SK-N-SH treated with all-trans-retinoic acid at 6 μM for 48 hours (cell line): ENCODE results near the gene SYNE2.

Source experiments
- ATAC-seq: fragments of 200-7000 bp; cut with Tn5 transposase; 3 replicates; pipeline ENCODE4 v1.9.1; 2020; ENCODE audit warnings: mild to moderate bottlenecking, moderate library complexity
- BACH2 ChIP-seq: fragments of 250-450 bp; sonication (Bioruptor Pico); IDR thresholded peaks from 2 replicates; pipeline ENCODE4 v1.9.0; 2021; ENCODE audit warnings: mild to moderate bottlenecking, borderline replicate concordance
- ESRRG ChIP-seq: fragments of 250-450 bp; sonication (Bioruptor Pico); IDR thresholded peaks from 2 replicates; pipeline ENCODE4 v1.6.1; 2021; ENCODE audit warnings: mild to moderate bottlenecking
- GLIS3 ChIP-seq: fragments of 250-450 bp; sonication (Bioruptor Pico); IDR thresholded peaks from 2 replicates; pipeline ENCODE4 v1.5.0; 2020; ENCODE audit warnings: mild to moderate bottlenecking, moderate library complexity
- ISL1 ChIP-seq: fragments of 250-450 bp; sonication (Bioruptor Pico); IDR thresholded peaks from 2 replicates; pipeline ENCODE4 v2.1.2; 2022; ENCODE audit warnings: mild to moderate bottlenecking, moderate library complexity
- OSR1 ChIP-seq: fragments of 250-450 bp; sonication (Bioruptor Pico); IDR thresholded peaks from 2 replicates; pipeline ENCODE4 v1.8.0; 2022; ENCODE audit warnings: moderate library complexity, mild to moderate bottlenecking, inconsistent platforms
- PPARA ChIP-seq: fragments of 250-450 bp; sonication (Bioruptor Pico); IDR thresholded peaks from 2 replicates; pipeline ENCODE4 v1.5.0; 2020; ENCODE audit warnings: mild to moderate bottlenecking, borderline replicate concordance
- RARB ChIP-seq: fragments of 250-450 bp; sonication (Bioruptor Pico); IDR thresholded peaks from 2 replicates; pipeline ENCODE4 v1.8.0; 2021; ENCODE audit warnings: mild to moderate bottlenecking, moderate library complexity
- SNAI2 ChIP-seq: fragments of 250-450 bp; sonication (Bioruptor Pico); IDR thresholded peaks from 2 replicates; pipeline ENCODE4 v1.5.0; 2020; ENCODE audit warnings: mild to moderate bottlenecking, moderate library complexity
- TCF4 ChIP-seq: fragments of 250-450 bp; sonication (Bioruptor Pico); IDR thresholded peaks from 2 replicates; pipeline ENCODE4 v1.8.0; 2021; ENCODE audit warnings: mild to moderate bottlenecking, moderate library complexity, borderline replicate concordance
- TOX ChIP-seq: fragments of 250-450 bp; sonication (Bioruptor Pico); IDR thresholded peaks from 2 replicates; pipeline ENCODE4 v1.8.0; 2021; ENCODE audit warnings: mild to moderate bottlenecking, moderate library complexity, borderline replicate concordance
- ZC3H10 ChIP-seq: fragments of 250-450 bp; sonication (Bioruptor Pico); IDR thresholded peaks from 2 replicates; pipeline ENCODE4 v1.5.1; 2021; ENCODE audit warnings: mild to moderate bottlenecking, moderate library complexity
- ZFP3 ChIP-seq: fragments of 250-450 bp; sonication (Bioruptor Pico); IDR thresholded peaks from 2 replicates; pipeline ENCODE4 v1.5.0; 2020; ENCODE audit warnings: mild to moderate bottlenecking, moderate library complexity
- ZFP30 ChIP-seq: fragments of 450-650 bp; formaldehyde crosslinking; IDR thresholded peaks from 2 replicates; pipeline ENCODE4 v1.5.0; 2022; ENCODE audit warnings: mild to moderate bottlenecking, moderate library complexity
- ZNF565 ChIP-seq: fragments of 450-650 bp; formaldehyde crosslinking; conservative IDR thresholded peaks from 2 replicates; pipeline ENCODE4 v1.5.0; 2020; ENCODE audit warnings: low read depth, mild to moderate bottlenecking, moderate library complexity
- ZNF70 ChIP-seq: fragments of 450-650 bp; formaldehyde crosslinking; IDR thresholded peaks from 2 replicates; pipeline ENCODE4 v1.5.0; 2020; ENCODE audit warnings: mild to moderate bottlenecking, moderate library complexity
- ZNF8 ChIP-seq: fragments of 450-650 bp; formaldehyde crosslinking; IDR thresholded peaks from 2 replicates; pipeline ENCODE4 v1.5.0; 2020; ENCODE audit warnings: mild to moderate bottlenecking, moderate library complexity
- TF ChIP-seq, protein P1 (sequence below): fragments of 250-450 bp; sonication (Bioruptor Pico); IDR thresholded peaks from 2 replicates; pipeline ENCODE4 v1.8.0; 2021; ENCODE audit warnings: low read depth, mild to moderate bottlenecking, moderate library complexity, borderline replicate concordance
- TF ChIP-seq, protein P2 (sequence below): fragments of 250-450 bp; sonication (Bioruptor Pico); IDR thresholded peaks from 2 replicates; pipeline ENCODE4 v1.5.1; 2020; ENCODE audit warnings: low read depth, mild to moderate bottlenecking, moderate library complexity
- TF ChIP-seq, protein P3 (sequence below): fragments of 250-450 bp; sonication (Bioruptor Pico); IDR thresholded peaks from 2 replicates; pipeline ENCODE4 v1.8.0; 2020; ENCODE audit warnings: mild to moderate bottlenecking, moderate library complexity, borderline replicate concordance
- TF ChIP-seq, protein P4 (sequence below): fragments of 250-450 bp; sonication (Bioruptor Pico); IDR thresholded peaks from 2 replicates; pipeline ENCODE4 v1.5.0; 2020; ENCODE audit warnings: mild to moderate bottlenecking, moderate library complexity
- TF ChIP-seq, protein P5 (sequence below): fragments of 250-450 bp; sonication (Bioruptor Pico); IDR thresholded peaks from 2 replicates; pipeline ENCODE4 v1.5.1; 2021; ENCODE audit warnings: mild to moderate bottlenecking, moderate library complexity

Gene SYNE2

DNA sequence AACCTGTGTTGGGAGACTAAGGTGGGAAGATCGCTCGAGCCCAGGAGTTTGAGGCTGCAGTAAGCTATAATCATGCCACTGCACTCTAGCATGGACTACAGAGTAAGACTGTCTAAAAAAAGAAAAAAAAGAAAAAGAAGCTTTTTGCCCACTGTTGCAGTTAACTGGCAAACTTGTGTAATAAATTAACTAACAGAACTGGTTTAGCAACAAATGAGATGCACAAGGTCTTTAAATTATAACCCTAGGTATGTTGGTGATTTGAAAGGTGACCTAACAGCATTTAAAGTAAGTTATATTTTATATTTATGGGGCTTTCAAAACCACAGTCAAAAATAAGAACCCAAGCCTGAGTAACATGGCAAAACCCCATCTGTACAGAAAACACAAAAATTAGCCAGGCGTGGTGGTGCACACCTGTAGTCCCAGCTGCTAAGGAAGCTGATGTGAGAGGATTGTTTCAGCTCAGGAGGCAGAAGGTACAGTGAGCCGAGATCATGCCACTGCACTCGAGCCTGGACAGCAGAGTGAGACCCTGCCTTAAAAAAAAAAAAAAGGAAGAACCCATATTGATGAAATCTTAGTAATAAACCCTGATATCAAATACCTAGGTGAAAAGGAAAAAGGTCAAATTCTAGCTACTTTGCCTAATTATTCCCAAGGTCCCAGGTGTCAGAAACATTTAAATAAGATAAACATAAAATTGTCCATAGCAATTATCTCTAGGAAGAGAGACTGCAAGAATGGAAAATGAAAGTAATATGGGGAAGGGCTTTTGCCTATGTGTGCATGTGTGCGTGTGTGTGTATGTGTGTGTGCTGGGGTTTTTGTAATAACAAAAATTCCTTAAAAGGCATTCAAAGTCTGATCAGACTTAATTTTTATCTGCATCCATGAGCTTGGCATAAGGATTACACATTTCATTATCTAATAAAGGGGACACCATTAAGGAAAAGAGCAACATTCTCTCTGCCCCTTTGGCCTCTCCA is 15.4 kb downstream of the SYNE2 start:
- ATAC-seq, result no peak

DNA sequence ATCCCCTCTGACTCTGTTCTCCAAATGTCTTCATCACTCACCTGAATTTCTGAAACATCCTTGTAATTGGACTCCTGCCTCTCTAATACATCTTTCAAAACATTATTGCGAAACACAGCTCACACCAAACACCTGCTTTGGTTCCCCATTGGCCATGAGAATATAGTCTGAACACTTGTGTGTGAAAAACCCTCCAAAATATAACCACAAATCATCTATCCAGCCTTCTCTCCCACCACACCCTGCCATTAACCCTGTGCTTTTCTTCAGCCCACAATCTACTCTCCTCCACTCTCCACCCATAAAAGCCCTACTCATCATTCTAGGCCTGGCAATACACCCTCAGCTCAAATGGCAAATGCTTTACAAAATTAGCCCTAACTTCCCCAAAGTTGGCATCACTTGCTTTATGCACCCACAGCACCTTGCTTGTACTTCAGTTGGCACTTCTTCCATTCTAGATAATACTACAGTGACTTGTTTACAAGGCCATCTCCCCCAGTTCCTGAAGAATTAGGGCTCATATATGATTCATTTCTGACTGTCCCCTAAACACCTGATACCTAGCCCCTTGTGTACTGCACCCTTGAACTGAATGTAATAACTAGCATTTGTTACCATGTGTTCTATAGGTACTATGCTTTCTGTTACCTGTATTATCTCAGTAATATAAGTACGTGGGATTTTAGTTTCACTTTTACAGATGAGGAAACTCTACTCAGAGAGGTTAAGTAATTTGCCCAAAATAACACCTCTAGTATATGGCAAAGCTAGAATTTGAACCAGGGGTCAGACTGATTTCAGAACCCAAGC is 17.3 kb downstream of the SYNE2 start:
- ATAC-seq, result peak; percentile 50

More for the DNA sequence above, 15.4 kb downstream of the SYNE2 start:
- TF ChIP-seq BACH2 (CRISPR knock-in tag) (no peak), OSR1 (CRISPR knock-in tag) (no peak), ZFP3 (no peak), ZC3H10 (CRISPR knock-in tag) (no peak), ZNF70 (CRISPR knock-in tag) (no peak), ISL1 (CRISPR knock-in tag) (no peak), TOX (no peak)
- TF ChIP-seq, protein P1, sequence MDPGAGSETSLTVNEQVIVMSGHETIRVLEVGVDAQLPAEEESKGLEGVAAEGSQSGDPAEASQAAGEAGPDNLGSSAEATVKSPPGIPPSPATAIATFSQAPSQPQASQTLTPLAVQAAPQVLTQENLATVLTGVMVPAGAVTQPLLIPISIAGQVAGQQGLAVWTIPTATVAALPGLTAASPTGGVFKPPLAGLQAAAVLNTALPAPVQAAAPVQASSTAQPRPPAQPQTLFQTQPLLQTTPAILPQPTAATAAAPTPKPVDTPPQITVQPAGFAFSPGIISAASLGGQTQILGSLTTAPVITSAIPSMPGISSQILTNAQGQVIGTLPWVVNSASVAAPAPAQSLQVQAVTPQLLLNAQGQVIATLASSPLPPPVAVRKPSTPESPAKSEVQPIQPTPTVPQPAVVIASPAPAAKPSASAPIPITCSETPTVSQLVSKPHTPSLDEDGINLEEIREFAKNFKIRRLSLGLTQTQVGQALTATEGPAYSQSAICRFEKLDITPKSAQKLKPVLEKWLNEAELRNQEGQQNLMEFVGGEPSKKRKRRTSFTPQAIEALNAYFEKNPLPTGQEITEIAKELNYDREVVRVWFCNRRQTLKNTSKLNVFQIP (CRISPR knock-in tag), result no peak
- TF ChIP-seq, all 23 proteins: peak for 0

DNA sequence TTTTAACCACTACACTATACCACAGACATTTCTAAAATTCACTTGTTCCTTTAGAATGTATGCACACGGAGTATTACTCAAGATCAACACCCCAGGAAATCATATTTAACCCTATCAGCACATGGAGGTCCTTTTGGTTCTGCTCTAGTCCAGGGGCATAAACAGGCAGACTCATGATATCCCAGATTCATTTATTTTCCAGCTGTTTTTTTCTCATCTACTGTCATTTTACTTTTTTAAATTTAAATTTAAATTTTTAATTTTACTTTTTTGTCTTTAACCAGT is 17.9 kb downstream of the SYNE2 start:
- ATAC-seq, result peak; percentile 33

DNA sequence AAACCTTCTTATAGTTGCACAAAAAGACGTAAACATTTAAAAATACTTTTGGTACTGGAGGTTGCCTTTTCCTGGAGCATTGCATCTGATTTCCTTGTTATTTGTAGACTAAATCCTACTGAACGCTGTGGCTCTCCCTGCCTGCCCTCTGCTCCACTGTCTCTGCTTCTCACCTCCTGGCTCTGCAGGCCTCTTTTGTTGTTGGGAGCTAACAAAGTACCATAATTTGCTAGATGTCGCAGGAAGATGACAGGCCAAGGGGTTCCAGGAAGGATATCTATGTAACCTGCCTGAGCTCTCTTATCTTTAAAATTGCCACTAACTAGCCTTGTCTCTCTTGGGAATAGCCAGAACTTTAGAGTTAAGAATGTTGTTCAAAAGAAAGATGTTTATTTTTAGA is 21.4 kb downstream of the SYNE2 start:
- TF ChIP-seq TCF4 (CRISPR knock-in tag) (no peak), ZNF8 (CRISPR knock-in tag) (no peak), BACH2 (CRISPR knock-in tag) (no peak), ZNF565 (CRISPR knock-in tag) (no peak), ZNF70 (CRISPR knock-in tag) (no peak), TOX (no peak), ISL1 (CRISPR knock-in tag) (no peak)
- TF ChIP-seq, protein P2, sequence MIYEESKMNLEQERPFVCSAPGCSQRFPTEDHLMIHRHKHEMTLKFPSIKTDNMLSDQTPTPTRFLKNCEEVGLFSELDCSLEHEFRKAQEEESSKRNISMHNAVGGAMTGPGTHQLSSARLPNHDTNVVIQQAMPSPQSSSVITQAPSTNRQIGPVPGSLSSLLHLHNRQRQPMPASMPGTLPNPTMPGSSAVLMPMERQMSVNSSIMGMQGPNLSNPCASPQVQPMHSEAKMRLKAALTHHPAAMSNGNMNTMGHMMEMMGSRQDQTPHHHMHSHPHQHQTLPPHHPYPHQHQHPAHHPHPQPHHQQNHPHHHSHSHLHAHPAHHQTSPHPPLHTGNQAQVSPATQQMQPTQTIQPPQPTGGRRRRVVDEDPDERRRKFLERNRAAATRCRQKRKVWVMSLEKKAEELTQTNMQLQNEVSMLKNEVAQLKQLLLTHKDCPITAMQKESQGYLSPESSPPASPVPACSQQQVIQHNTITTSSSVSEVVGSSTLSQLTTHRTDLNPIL (CRISPR knock-in tag), result no peak
- TF ChIP-seq, protein P3, sequence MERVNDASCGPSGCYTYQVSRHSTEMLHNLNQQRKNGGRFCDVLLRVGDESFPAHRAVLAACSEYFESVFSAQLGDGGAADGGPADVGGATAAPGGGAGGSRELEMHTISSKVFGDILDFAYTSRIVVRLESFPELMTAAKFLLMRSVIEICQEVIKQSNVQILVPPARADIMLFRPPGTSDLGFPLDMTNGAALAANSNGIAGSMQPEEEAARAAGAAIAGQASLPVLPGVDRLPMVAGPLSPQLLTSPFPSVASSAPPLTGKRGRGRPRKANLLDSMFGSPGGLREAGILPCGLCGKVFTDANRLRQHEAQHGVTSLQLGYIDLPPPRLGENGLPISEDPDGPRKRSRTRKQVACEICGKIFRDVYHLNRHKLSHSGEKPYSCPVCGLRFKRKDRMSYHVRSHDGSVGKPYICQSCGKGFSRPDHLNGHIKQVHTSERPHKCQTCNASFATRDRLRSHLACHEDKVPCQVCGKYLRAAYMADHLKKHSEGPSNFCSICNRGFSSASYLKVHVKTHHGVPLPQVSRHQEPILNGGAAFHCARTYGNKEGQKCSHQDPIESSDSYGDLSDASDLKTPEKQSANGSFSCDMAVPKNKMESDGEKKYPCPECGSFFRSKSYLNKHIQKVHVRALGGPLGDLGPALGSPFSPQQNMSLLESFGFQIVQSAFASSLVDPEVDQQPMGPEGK (CRISPR knock-in tag), result no peak
- ATAC-seq, result no peak

DNA sequence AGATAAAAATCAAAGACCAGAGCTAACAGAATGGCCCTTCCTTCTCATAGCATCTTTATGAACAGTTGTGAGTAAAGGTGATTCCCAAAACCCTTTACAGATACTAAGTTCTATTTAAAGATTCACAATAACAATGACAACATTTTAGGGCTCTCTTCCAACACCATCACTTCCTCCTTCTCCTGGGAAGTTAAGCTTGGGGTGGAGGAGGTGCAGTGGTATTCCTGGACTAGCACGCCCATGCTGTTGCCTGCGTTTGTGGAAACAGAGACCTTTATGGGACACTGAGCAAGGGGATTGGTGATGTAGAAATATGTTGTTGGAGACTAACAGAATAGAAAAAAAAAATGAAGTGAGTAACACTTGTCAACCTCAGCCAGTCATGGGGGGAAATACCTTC is 22.5 kb downstream of the SYNE2 start:
- no peak for ATAC-seq
- TF ChIP-seq SNAI2 (no peak), TOX (no peak), GLIS3 (no peak), RARB (CRISPR knock-in tag) (no peak), TCF4 (CRISPR knock-in tag) (no peak), ESRRG (CRISPR knock-in tag) (no peak), ISL1 (CRISPR knock-in tag) (no peak), ZNF70 (CRISPR knock-in tag) (no peak), OSR1 (CRISPR knock-in tag) (no peak), BACH2 (CRISPR knock-in tag) (no peak), ZC3H10 (CRISPR knock-in tag) (no peak), PPARA (CRISPR knock-in tag) (no peak), ZFP3 (no peak), ZFP30 (CRISPR knock-in tag) (no peak), ZNF565 (CRISPR knock-in tag) (no peak)
- TF ChIP-seq, protein P4, sequence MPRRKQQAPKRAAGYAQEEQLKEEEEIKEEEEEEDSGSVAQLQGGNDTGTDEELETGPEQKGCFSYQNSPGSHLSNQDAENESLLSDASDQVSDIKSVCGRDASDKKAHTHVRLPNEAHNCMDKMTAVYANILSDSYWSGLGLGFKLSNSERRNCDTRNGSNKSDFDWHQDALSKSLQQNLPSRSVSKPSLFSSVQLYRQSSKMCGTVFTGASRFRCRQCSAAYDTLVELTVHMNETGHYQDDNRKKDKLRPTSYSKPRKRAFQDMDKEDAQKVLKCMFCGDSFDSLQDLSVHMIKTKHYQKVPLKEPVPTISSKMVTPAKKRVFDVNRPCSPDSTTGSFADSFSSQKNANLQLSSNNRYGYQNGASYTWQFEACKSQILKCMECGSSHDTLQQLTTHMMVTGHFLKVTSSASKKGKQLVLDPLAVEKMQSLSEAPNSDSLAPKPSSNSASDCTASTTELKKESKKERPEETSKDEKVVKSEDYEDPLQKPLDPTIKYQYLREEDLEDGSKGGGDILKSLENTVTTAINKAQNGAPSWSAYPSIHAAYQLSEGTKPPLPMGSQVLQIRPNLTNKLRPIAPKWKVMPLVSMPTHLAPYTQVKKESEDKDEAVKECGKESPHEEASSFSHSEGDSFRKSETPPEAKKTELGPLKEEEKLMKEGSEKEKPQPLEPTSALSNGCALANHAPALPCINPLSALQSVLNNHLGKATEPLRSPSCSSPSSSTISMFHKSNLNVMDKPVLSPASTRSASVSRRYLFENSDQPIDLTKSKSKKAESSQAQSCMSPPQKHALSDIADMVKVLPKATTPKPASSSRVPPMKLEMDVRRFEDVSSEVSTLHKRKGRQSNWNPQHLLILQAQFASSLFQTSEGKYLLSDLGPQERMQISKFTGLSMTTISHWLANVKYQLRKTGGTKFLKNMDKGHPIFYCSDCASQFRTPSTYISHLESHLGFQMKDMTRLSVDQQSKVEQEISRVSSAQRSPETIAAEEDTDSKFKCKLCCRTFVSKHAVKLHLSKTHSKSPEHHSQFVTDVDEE, result no peak
- TF ChIP-seq, protein P5, sequence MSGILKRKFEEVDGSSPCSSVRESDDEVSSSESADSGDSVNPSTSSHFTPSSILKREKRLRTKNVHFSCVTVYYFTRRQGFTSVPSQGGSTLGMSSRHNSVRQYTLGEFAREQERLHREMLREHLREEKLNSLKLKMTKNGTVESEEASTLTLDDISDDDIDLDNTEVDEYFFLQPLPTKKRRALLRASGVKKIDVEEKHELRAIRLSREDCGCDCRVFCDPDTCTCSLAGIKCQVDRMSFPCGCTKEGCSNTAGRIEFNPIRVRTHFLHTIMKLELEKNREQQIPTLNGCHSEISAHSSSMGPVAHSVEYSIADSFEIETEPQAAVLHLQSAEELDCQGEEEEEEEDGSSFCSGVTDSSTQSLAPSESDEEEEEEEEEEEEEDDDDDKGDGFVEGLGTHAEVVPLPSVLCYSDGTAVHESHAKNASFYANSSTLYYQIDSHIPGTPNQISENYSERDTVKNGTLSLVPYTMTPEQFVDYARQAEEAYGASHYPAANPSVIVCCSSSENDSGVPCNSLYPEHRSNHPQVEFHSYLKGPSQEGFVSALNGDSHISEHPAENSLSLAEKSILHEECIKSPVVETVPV (CRISPR knock-in tag), result no peak
- TF ChIP-seq, protein P3 (CRISPR knock-in tag), result no peak
